ENCODE results near the gene FBXL7. TPM values are rescaled to one million over a fixed set of nuclear protein-coding genes. Genes with fewer than 3 reads are reported as not detected.

The FBXL7 gene
- total RNA-seq, 2 experiments from 2014 or later: not detected

DNA sequence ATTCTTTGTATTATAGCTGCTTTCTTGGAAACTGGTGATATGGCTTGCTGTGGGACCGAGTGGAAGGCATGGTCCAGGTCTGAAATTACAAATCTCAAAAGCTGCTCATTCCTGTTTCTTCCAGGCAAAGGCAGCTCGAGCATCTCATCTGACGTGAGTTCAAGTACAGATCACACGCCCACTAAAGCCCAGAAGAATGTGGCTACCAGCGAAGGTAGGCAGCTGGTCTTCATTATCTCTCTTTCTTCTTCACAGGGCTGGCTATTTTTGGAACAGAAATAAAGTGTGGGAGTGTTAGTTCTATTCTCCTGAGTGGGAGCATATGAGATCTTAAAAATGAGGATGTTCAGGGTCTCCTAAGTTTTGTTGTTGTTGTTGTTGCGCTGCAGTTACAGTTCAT is 115.9 kb downstream of the FBXL7 start:
- Mint-ChIP-seq H3K4me1 (ENCODE audit: low read depth) (no peaks in the 10 kb centered on the region), H3K36me3 (ENCODE audit: low read depth) (no peaks in the 10 kb centered on the region), H3K9me3 (peaks cover 7% of the 10 kb centered on the region), H3K4me3 (no peak overlapping the region), H3K27me3 (no peaks in the 10 kb centered on the region), H3K27ac (no peak overlapping the region)
- DNase-seq: no peak
- no peak for ATAC-seq
- TF ChIP-seq, protein P1, sequence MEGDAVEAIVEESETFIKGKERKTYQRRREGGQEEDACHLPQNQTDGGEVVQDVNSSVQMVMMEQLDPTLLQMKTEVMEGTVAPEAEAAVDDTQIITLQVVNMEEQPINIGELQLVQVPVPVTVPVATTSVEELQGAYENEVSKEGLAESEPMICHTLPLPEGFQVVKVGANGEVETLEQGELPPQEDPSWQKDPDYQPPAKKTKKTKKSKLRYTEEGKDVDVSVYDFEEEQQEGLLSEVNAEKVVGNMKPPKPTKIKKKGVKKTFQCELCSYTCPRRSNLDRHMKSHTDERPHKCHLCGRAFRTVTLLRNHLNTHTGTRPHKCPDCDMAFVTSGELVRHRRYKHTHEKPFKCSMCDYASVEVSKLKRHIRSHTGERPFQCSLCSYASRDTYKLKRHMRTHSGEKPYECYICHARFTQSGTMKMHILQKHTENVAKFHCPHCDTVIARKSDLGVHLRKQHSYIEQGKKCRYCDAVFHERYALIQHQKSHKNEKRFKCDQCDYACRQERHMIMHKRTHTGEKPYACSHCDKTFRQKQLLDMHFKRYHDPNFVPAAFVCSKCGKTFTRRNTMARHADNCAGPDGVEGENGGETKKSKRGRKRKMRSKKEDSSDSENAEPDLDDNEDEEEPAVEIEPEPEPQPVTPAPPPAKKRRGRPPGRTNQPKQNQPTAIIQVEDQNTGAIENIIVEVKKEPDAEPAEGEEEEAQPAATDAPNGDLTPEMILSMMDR (IDR thresholded peaks at IDR 0.05): no peak
- intact Hi-C loops (cut with micrococcal nuclease): no loop called here
- ChIA-PET CTCF (no interaction called here), POLR2A (no interaction called here)

DNA sequence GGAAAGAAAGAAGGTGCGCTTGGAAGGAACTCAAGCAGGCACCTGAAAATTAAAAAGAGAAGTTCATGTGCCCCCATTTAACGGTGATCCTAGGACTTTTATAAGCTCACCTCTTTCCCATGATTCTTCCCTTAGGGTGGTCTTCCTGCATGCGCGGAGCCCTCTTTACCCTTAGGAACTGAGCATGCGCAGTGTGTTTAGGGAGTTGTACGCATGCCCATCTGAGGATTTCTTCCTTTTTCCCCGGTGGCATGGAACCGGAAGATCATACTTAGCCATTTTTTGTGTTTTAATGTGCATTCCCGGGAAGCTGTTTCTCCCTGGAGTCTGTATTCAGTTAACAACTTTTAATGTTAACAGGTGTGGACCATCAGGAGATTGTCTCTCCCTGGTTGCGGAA is 119.0 kb downstream of the FBXL7 start:
- ATAC-seq: no peak

GRCh38 chr5:15620501-15620900 is 120.5 kb downstream of the FBXL7 start:
- TF ChIP-seq, protein P1 (IDR thresholded peaks at IDR 0.05): no peak
- Mint-ChIP-seq H3K4me3 (no peak overlapping the region), H3K4me1 (ENCODE audit: low read depth) (no peaks in the 10 kb centered on the region), H3K36me3 (ENCODE audit: low read depth) (no peaks in the 10 kb centered on the region), H3K9me3 (peaks cover 5% of the 10 kb centered on the region), H3K27me3 (no peaks in the 10 kb centered on the region), H3K27ac (no peak overlapping the region)
- DNase-seq: no peak
- intact Hi-C loops (cut with micrococcal nuclease): no loop called here
- POLR2A ChIA-PET: no interaction called here
- ATAC-seq: no peak
- CTCF ChIA-PET: no interaction called here

More for the DNA sequence above, 119.0 kb downstream of the FBXL7 start:
- TF ChIP-seq, protein P1 (IDR thresholded peaks at IDR 0.05): no peak
- CTCF ChIA-PET: no interaction called here
- POLR2A ChIA-PET: no interaction called here
- no peaks in the 10 kb centered on the region for H3K4me1 Mint-ChIP-seq (ENCODE audit: low read depth)
- intact Hi-C loops (cut with micrococcal nuclease): no loop called here
- H3K9me3 Mint-ChIP-seq: peaks cover 7% of the 10 kb centered on the region
- no peaks in the 10 kb centered on the region for H3K36me3 Mint-ChIP-seq (ENCODE audit: low read depth)
- H3K27me3 Mint-ChIP-seq: no peaks in the 10 kb centered on the region
- no peak for DNase-seq
- no peak overlapping the region for H3K4me3 Mint-ChIP-seq
- no peak overlapping the region for H3K27ac Mint-ChIP-seq

DNA sequence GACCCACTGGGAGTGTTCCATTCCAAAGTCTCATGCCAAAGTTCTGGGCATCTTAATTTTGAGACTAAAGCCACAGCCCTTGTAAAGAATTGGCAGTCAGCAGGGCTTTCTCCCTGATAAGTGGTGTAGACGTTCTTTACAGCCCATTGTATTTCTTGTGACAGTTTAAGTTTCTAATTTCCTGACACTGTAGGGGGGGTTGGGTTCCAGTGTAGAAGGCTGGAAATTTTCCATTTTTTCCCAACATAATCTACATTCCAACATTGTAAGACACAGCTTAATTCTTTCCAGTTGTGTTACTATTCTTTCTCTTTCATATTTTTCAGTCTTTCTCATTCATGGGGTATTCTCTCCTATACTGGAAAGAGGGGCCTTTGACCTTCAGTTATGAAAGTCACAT is 121.1 kb downstream of the FBXL7 start:
- H3K27ac Mint-ChIP-seq: no peak overlapping the region
- no peak for ATAC-seq
- no peaks in the 10 kb centered on the region for H3K27me3 Mint-ChIP-seq
- no peaks in the 10 kb centered on the region for H3K36me3 Mint-ChIP-seq (ENCODE audit: low read depth)
- H3K4me1 Mint-ChIP-seq (ENCODE audit: low read depth): no peaks in the 10 kb centered on the region
- no peak for DNase-seq
- CTCF ChIA-PET: no interaction called here
- H3K4me3 Mint-ChIP-seq: no peak overlapping the region
- POLR2A ChIA-PET: no interaction called here
- TF ChIP-seq, protein P1 (IDR thresholded peaks at IDR 0.05): no peak
- peaks cover 5% of the 10 kb centered on the region for H3K9me3 Mint-ChIP-seq
- intact Hi-C loops (cut with micrococcal nuclease): no loop called here

DNA sequence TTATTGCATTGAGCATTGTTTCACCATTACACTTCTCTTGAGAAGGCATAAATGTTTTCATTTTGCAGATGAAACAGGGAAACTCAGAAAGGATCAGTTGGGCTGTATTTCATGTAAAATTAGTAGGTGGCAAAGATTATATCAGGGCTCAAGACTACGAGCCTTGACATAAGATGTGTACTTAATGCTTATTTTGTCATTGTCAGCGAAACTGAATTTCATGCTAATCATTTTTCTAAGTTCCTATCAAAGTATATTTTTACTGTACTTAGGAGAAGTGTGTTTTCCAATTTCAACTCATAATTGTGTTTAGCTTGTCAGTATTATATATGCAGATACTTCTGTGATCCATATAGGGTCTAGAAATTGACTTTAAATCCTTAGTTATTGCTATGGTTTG is 123.8 kb downstream of the FBXL7 start:
- ChIA-PET POLR2A (no interaction called here), CTCF (no interaction called here)
- intact Hi-C loops (cut with micrococcal nuclease): no loop called here
- Mint-ChIP-seq H3K4me1 (ENCODE audit: low read depth) (no peaks in the 10 kb centered on the region), H3K27me3 (no peaks in the 10 kb centered on the region), H3K9me3 (peaks cover 5% of the 10 kb centered on the region), H3K36me3 (ENCODE audit: low read depth) (no peaks in the 10 kb centered on the region), H3K27ac (no peak overlapping the region), H3K4me3 (no peak overlapping the region)
- DNase-seq (no peak), ATAC-seq (no peak)
- TF ChIP-seq, protein P1 (IDR thresholded peaks at IDR 0.05): no peak
